Keratinocyte (primary cell): ENCODE results near the gene BCAS3. TPM values are rescaled to one million over a fixed set of nuclear protein-coding genes. Genes with fewer than 3 reads are reported as not detected.

Experiments
- DNase-seq: peaks from one replicate; pipeline ENCODE4 v3.0.0-alpha.2; 2011; ENCODE audit warnings: low read depth, missing footprints, low spot score
- FAIRE-seq: peaks from 2 replicates; lab custom pipeline; 2011; peaks lifted over from hg19 to GRCh38; lab: Jason Lieb, UNC
- H2AFZ ChIP-seq: 2 replicates; pipeline ENCODE4 v1.6.0; 2012; ENCODE audit warnings: low read length, control low read depth, inconsistent platforms; ENCODE audit not compliant: control insufficient read depth
- H3K27ac ChIP-seq: 2 replicates; pipeline ENCODE4 v1.5.1; 2011; ENCODE audit warnings: low read length; ENCODE audit not compliant: control insufficient read depth, insufficient read depth
- H3K27me3 ChIP-seq: 3 replicates; pipeline ENCODE4 v1.6.0; 2011; ENCODE audit warnings: low read length; ENCODE audit not compliant: control insufficient read depth, insufficient read depth; ENCODE audit errors: extremely low read depth
- H3K36me3 ChIP-seq, 2 experiments: 2 replicates in 1 of 2; 3 replicates in 1 of 2; pipeline ENCODE4 v1.5.1; 2011; ENCODE audit warnings: low read length in 2 of 2, mild to moderate bottlenecking in 1 of 2; ENCODE audit not compliant: control insufficient read depth in 2 of 2, insufficient read depth in 2 of 2; ENCODE audit errors: extremely low read depth in 1 of 2
- H3K4me1 ChIP-seq: 3 replicates; pipeline ENCODE4 v1.5.1; 2011; ENCODE audit warnings: low read length; ENCODE audit not compliant: control insufficient read depth, insufficient read depth; ENCODE audit errors: extremely low read depth
- H3K4me2 ChIP-seq: 3 replicates; pipeline ENCODE4 v1.6.0; 2011; ENCODE audit warnings: low read depth, low read length; ENCODE audit not compliant: control insufficient read depth, insufficient read depth; ENCODE audit errors: extremely low read depth
- H3K4me3 ChIP-seq, 3 experiments: fragments of 200-600 bp in 1 of 3; sonication (generic) in 1 of 3; 2 replicates in 2 of 3; 3 replicates in 1 of 3; pipeline ENCODE4 v1.5.1; 2011 to 2016; ENCODE audit warnings: low read length in 3 of 3, mild to moderate bottlenecking in 3 of 3, control low read depth in 2 of 3, inconsistent platforms in 1 of 3, low read depth in 1 of 3, mixed read lengths in 1 of 3, mixed run types in 1 of 3, moderate library complexity in 1 of 3; ENCODE audit not compliant: control insufficient read depth in 2 of 3, insufficient read depth in 2 of 3; ENCODE audit errors: extremely low read depth in 1 of 3
- H3K79me2 ChIP-seq: 2 replicates; pipeline ENCODE4 v1.6.0; 2012; ENCODE audit warnings: low read length; ENCODE audit not compliant: control insufficient read depth, insufficient read depth
- H3K9ac ChIP-seq: 3 replicates; pipeline ENCODE4 v1.6.0; 2011; ENCODE audit warnings: low read length; ENCODE audit not compliant: control insufficient read depth, insufficient read depth; ENCODE audit errors: extremely low read depth
- H3K9me1 ChIP-seq: 3 replicates; pipeline ENCODE4 v1.6.0; 2011; ENCODE audit warnings: low read length; ENCODE audit not compliant: control insufficient read depth, insufficient read depth; ENCODE audit errors: extremely low read depth
- H3K9me3 ChIP-seq: 2 replicates; pipeline ENCODE4 v1.5.1; 2012; ENCODE audit warnings: low read depth, low read length; ENCODE audit not compliant: control insufficient read depth
- H4K20me1 ChIP-seq: 3 replicates; pipeline ENCODE4 v1.6.0; 2011; ENCODE audit warnings: low read length; ENCODE audit not compliant: control insufficient read depth, insufficient read depth; ENCODE audit errors: extremely low read depth
- EZH2 ChIP-seq: IDR thresholded peaks from one replicate; pipeline ENCODE4 v1.6.1; 2012; ENCODE audit warnings: inconsistent platforms, mild to moderate bottlenecking, low read length, moderate library complexity
- dilution Hi-C: fragments of 300-500 bp; cut with MboI; formaldehyde crosslinking; loops from one replicate; pipeline ENCODE4 v1.7.0; 2020; ENCODE audit warnings: low sequenced_read_pairs; ENCODE audit not compliant: extremely low pct_ligation_motif_present
- polyA plus RNA-seq, 5 experiments: library from polyadenylated mRNA; depleted of rRNA in 3 of 5; stranded (reverse) in 3 of 5; stranded (forward) in 1 of 5; unstranded in 1 of 5; fragments of >200 nt; gene quantifications; 1 replicate in 1 of 5; 2 replicates in 3 of 5; 3 replicates in 1 of 5; pipeline versions ENCODE4 v1.2.1 to v1.2.3, GENCODE V29; 2011 to 2012; ENCODE audit warnings: missing spikeins in 2 of 5, low read depth in 1 of 5, low replicate concordance in 1 of 5
- TF ChIP-seq, protein P1 (sequence below), 3 experiments: IDR thresholded peaks in 1 of 3; conservative IDR thresholded peaks in 1 of 3; optimal IDR thresholded peaks in 1 of 3; 2 replicates in 2 of 3; 3 replicates in 1 of 3; pipeline versions ENCODE3 to v1.5.1; 2011; ENCODE audit warnings: low read length in 3 of 3, mild to moderate bottlenecking in 3 of 3, moderate library complexity in 2 of 3, control low read depth in 1 of 3, inconsistent platforms in 1 of 3; ENCODE audit not compliant: insufficient read depth in 2 of 3; ENCODE audit errors: extremely low read depth in 1 of 3

The BCAS3 gene
- polyA plus RNA-seq, 1 donor (not counting 4 experiments of a cell fraction or from before 2014, with no cell fraction given) = 11.8 TPM

DNA sequence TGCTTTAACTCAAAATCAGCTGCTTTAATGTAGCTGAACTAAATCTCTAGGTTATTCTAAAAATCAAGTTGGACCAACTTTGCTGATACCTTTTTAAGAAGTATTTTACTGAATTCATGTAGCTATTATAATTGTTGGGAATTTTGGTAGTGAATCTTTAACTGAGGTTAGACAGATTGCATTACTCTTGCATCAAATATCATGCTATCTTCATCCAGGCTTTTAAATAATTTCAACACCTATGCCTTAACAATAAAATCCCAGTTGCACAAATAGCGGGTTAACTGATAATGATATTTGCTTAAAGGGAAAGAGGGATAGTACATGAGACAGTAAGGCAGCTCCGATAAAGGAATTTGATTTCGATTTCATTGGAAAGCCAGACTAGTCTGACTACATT lies 480.7 kb downstream of the BCAS3 start:
- no peak for TF ChIP-seq EZH2
- TF ChIP-seq, protein P1, sequence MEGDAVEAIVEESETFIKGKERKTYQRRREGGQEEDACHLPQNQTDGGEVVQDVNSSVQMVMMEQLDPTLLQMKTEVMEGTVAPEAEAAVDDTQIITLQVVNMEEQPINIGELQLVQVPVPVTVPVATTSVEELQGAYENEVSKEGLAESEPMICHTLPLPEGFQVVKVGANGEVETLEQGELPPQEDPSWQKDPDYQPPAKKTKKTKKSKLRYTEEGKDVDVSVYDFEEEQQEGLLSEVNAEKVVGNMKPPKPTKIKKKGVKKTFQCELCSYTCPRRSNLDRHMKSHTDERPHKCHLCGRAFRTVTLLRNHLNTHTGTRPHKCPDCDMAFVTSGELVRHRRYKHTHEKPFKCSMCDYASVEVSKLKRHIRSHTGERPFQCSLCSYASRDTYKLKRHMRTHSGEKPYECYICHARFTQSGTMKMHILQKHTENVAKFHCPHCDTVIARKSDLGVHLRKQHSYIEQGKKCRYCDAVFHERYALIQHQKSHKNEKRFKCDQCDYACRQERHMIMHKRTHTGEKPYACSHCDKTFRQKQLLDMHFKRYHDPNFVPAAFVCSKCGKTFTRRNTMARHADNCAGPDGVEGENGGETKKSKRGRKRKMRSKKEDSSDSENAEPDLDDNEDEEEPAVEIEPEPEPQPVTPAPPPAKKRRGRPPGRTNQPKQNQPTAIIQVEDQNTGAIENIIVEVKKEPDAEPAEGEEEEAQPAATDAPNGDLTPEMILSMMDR (optimal IDR thresholded peaks at IDR 0.05 in 1 of 3, IDR thresholded peaks at IDR 0.05 in 1 of 3, conservative IDR thresholded peaks at IDR 0.05 in 1 of 3; ENCODE audit: extremely low read depth in 1 of 3, insufficient read depth in 2 of 3, low read length in 3 of 3) = no peak
- Histone ChIP-seq H3K4me1 (no peaks in the 10 kb centered on the region), H2AFZ (no peak overlapping the region), H4K20me1 (no peaks in the 10 kb centered on the region), H3K9me3 (no peaks in the 10 kb centered on the region), H3K79me2 (no peaks in the 10 kb centered on the region), H3K9ac (no peak overlapping the region), H3K36me3 (no peaks in the 10 kb centered on the region), H3K27ac (no peak overlapping the region), H3K4me2 (no peak overlapping the region), H3K27me3 (no peaks in the 10 kb centered on the region), H3K4me3 (no peak overlapping the region), H3K9me1 (no peaks in the 10 kb centered on the region)
- FAIRE-seq = no peak
- dilution Hi-C loops = no loop called here
- DNase-seq = no peak

DNA sequence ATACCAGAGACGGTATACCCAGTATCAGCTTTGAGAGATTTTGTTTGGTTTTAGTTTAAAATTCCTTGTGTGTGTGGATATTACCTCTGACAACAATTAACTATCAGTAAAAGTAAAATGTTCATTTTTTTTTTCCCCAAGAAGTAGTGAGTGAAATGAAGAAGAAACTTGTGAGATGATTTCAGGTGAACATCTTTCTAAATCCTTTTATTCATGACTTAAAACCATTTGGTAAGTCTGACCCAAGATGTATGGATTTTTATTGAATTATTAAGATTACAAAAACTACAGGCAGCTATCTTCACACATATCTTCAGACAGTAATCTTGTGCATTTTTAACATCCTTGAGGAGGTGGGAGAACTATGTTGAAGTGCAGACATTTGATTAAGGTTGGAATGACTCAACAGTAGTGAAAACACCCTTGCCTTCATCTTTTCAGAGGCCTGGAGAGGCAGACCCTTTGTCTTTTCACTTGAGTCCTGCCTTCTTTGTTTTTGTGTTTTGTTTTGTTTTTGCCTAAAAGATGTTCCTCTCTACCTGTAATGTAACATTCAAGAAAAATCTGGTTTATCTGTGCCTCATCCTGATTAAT lies 481.7 kb downstream of the BCAS3 start:
- no peak for DNase-seq
- TF ChIP-seq EZH2 = no peak
- TF ChIP-seq, protein P1 (optimal IDR thresholded peaks at IDR 0.05 in 1 of 3, IDR thresholded peaks at IDR 0.05 in 1 of 3, conservative IDR thresholded peaks at IDR 0.05 in 1 of 3; ENCODE audit: extremely low read depth in 1 of 3, insufficient read depth in 2 of 3, low read length in 3 of 3) = no peak
- no peak for FAIRE-seq

More for the DNA sequence above, 481.7 kb downstream of the BCAS3 start:
- Histone ChIP-seq H4K20me1 (no peaks in the 10 kb centered on the region), H3K4me2 (no peak overlapping the region), H2AFZ (no peak overlapping the region), H3K4me3 (no peak overlapping the region), H3K9ac (no peak overlapping the region), H3K9me1 (no peaks in the 10 kb centered on the region), H3K27ac (no peak overlapping the region), H3K9me3 (no peaks in the 10 kb centered on the region), H3K27me3 (no peaks in the 10 kb centered on the region), H3K36me3 (no peaks in the 10 kb centered on the region), H3K79me2 (no peaks in the 10 kb centered on the region), H3K4me1 (no peaks in the 10 kb centered on the region)
- dilution Hi-C loops = no loop called here
